ENCODE measurements around the gene IL11. TPM values are rescaled to one million over a fixed set of nuclear protein-coding genes. Genes with fewer than 3 reads are reported as not detected.

IL11 gene
- total RNA-seq, 1 experiment from 2014 or later = 1.8 TPM

DNA sequence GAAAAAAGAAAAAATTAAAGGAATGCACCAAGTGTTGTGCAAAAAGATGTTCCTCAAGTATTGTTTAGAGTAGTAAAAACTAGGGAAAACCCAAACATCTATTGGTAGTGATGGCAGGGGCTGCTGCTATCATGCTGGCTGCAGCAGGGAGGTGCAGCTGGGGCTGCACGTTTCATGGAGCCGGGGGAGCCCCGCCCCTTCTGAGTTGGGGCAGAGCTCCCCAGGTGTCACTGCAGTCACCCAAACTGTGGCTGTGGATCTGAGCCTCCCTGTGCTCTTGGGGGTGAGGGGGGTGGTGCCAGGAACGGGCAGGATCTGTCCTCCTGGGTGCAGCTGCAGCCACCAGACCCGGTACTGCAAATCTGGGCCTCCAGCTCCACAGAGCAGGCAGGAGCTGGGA is 48.8 kb upstream of the IL11 start:
- no peak for TF ChIP-seq RORB (CRISPR knock-in tag; IDR thresholded peaks at IDR 0.05)
- TF ChIP-seq ZNF416 (CRISPR knock-in tag; IDR thresholded peaks at IDR 0.05) = no peak
- TF ChIP-seq, protein P1, sequence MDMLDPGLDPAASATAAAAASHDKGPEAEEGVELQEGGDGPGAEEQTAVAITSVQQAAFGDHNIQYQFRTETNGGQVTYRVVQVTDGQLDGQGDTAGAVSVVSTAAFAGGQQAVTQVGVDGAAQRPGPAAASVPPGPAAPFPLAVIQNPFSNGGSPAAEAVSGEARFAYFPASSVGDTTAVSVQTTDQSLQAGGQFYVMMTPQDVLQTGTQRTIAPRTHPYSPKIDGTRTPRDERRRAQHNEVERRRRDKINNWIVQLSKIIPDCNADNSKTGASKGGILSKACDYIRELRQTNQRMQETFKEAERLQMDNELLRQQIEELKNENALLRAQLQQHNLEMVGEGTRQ (CRISPR knock-in tag; IDR thresholded peaks at IDR 0.05) = no peak
- TF ChIP-seq, protein P2, sequence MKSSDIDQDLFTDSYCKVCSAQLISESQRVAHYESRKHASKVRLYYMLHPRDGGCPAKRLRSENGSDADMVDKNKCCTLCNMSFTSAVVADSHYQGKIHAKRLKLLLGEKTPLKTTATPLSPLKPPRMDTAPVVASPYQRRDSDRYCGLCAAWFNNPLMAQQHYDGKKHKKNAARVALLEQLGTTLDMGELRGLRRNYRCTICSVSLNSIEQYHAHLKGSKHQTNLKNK (CRISPR knock-in tag; IDR thresholded peaks at IDR 0.05) = no peak
- TF ChIP-seq, protein P3, sequence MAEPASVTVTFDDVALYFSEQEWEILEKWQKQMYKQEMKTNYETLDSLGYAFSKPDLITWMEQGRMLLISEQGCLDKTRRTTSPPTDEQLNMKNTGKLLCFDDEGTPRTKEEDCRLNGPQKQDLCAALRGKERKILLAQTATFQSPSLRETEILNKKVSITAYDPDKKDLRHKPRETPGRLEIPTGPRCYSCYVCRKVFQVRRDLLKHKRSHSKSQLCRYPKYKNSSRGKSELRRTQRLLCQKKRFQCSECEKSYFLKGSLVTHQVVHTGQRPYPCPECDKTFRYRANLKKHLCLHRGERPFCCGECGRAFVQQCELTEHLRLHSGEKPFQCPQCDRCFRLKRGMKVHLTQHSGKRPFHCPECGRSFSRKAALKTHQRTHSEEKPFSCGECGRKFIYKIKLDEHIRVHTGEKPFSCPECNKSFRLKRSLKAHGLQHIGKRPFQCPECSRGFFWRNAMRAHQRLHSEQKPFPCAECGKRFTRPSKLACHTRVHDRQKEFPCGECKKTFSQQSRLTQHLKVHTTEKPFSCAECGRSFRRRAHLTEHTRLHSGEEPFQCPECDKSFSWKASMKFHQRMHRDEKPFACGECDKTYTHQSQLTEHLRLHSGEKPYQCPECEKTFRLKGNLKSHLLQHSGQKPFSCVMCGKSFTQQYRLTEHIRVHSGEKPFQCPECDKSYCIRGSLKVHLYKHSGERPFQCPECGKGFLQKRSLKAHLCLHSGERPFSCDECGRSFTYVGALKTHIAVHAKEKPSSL (CRISPR knock-in tag; conservative IDR thresholded peaks at IDR 0.05) = no peak
- no peak for TF ChIP-seq HMGA2 (CRISPR knock-in tag; IDR thresholded peaks at IDR 0.05)
- TF ChIP-seq JUN (CRISPR knock-in tag; IDR thresholded peaks at IDR 0.05) = no peak
- TF ChIP-seq, protein P4, sequence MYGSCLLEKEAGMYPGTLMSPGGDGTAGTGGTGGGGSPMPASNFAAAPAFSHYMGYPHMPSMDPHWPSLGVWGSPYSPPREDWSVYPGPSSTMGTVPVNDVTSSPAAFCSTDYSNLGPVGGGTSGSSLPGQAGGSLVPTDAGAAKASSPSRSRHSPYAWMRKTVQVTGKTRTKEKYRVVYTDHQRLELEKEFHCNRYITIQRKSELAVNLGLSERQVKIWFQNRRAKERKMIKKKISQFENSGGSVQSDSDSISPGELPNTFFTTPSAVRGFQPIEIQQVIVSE (CRISPR knock-in tag; IDR thresholded peaks at IDR 0.05; ENCODE audit: borderline replicate concordance) = no peak
- TF ChIP-seq FOXK1 (CRISPR knock-in tag; IDR thresholded peaks at IDR 0.05) = no peak
- no peak for TF ChIP-seq ZNF232 (CRISPR knock-in tag; IDR thresholded peaks at IDR 0.05)
- TF ChIP-seq, protein P5, sequence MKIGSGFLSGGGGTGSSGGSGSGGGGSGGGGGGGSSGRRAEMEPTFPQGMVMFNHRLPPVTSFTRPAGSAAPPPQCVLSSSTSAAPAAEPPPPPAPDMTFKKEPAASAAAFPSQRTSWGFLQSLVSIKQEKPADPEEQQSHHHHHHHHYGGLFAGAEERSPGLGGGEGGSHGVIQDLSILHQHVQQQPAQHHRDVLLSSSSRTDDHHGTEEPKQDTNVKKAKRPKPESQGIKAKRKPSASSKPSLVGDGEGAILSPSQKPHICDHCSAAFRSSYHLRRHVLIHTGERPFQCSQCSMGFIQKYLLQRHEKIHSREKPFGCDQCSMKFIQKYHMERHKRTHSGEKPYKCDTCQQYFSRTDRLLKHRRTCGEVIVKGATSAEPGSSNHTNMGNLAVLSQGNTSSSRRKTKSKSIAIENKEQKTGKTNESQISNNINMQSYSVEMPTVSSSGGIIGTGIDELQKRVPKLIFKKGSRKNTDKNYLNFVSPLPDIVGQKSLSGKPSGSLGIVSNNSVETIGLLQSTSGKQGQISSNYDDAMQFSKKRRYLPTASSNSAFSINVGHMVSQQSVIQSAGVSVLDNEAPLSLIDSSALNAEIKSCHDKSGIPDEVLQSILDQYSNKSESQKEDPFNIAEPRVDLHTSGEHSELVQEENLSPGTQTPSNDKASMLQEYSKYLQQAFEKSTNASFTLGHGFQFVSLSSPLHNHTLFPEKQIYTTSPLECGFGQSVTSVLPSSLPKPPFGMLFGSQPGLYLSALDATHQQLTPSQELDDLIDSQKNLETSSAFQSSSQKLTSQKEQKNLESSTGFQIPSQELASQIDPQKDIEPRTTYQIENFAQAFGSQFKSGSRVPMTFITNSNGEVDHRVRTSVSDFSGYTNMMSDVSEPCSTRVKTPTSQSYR (CRISPR knock-in tag; IDR thresholded peaks at IDR 0.05) = no peak
- no peak for TF ChIP-seq FOXP1 (CRISPR knock-in tag; IDR thresholded peaks at IDR 0.05; ENCODE audit: borderline replicate concordance)
- ATAC-seq (no peak), DNase-seq (ENCODE audit: low spot score) (no peak)
- ChIA-PET POLR2A (interaction anchor here (0.7 kb wide), 1 partner anchor 203 kb away, joined by 4 read pairs; no protein-coding TSS in a partner anchor), CTCF (interaction anchor here (0.6 to 3.2 kb wide), 20 partner anchors 9 to 330 kb away, joined by 3 to 16 read pairs (median 8); partner anchors contain the start of genes ISOC2, KMT5C, PPP6R1 and TMEM238)
- Mint-ChIP-seq H3K36me3 (no peaks in the 10 kb centered on the region), H3K4me3 (no peak overlapping the region), H3K27ac (no peak overlapping the region), H3K27me3 (ENCODE audit: low read depth) (peaks cover 80% of the 10 kb centered on the region), H3K4me1 (peaks cover 2% of the 10 kb centered on the region), H3K9me3 (no peaks in the 10 kb centered on the region)

DNA sequence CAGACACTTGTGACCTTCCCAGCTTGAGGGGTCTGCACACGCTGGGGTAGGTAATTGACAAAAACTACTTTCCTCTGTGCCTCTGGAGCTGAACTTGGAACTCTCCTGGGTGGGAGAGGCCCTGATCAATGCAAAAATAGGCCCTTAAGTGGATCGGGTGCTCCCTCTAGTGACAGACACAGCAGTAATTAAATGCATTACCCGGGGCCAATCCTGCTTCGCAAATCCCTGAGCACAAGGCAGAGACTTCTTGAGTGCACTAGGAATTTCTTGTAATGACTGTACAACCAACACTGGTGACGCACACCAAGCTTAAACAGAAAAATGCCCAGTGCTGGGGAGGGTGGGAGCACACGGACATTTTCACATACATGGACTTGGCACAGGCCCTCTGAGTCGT is 47.9 kb upstream of the IL11 start:
- CTCF ChIA-PET = interaction anchor here (0.6 to 3.2 kb wide), 41 partner anchors 10 to 537 kb away, joined by 3 to 16 read pairs (median 4); partner anchors contain the start of genes DNAAF3, HSPBP1, KMT5C and PPP6R1
- Mint-ChIP-seq H3K4me1 (peaks cover 2% of the 10 kb centered on the region), H3K27me3 (ENCODE audit: low read depth) (peaks cover 78% of the 10 kb centered on the region), H3K4me3 (no peak overlapping the region), H3K27ac (no peak overlapping the region; the same call in 1 of the 2 replicates), H3K9me3 (no peaks in the 10 kb centered on the region), H3K36me3 (no peaks in the 10 kb centered on the region)
- ATAC-seq (peak; percentile 97), DNase-seq (ENCODE audit: low spot score) (peak; percentile 71)
- POLR2A ChIA-PET = interaction anchor here (0.7 to 0.9 kb wide), 2 partner anchors 79 to 202 kb away, joined by 4 read pairs; no protein-coding TSS in a partner anchor
- TF ChIP-seq, protein P6, sequence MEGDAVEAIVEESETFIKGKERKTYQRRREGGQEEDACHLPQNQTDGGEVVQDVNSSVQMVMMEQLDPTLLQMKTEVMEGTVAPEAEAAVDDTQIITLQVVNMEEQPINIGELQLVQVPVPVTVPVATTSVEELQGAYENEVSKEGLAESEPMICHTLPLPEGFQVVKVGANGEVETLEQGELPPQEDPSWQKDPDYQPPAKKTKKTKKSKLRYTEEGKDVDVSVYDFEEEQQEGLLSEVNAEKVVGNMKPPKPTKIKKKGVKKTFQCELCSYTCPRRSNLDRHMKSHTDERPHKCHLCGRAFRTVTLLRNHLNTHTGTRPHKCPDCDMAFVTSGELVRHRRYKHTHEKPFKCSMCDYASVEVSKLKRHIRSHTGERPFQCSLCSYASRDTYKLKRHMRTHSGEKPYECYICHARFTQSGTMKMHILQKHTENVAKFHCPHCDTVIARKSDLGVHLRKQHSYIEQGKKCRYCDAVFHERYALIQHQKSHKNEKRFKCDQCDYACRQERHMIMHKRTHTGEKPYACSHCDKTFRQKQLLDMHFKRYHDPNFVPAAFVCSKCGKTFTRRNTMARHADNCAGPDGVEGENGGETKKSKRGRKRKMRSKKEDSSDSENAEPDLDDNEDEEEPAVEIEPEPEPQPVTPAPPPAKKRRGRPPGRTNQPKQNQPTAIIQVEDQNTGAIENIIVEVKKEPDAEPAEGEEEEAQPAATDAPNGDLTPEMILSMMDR (IDR thresholded peaks at IDR 0.05) = peak; percentile 40
- TF ChIP-seq SOX15 (CRISPR knock-in tag; IDR thresholded peaks at IDR 0.05) = no peak

All from WTC11 (cell line).